GM23338 (cell line): Measurements from ENCODE around the gene AKAP9. TPM values are rescaled to one million over a fixed set of nuclear protein-coding genes. Genes with fewer than 3 reads are reported as not detected.
A peak's percentile ranks its signal among the peaks of the same experiment; 100 is the strongest.

Source experiments
- ATAC-seq: fragments of 200-7000 bp; cut with Tn5 transposase; 3 replicates; pipeline ENCODE4 v1.9.1; 2020
- DNase-seq: peaks from one replicate; pipeline ENCODE4 v3.0.0-alpha.2; 2015; ENCODE audit warnings: low spot score
- H2AFZ ChIP-seq: fragments of 200-600 bp; sonication (generic); 2 replicates; pipeline ENCODE4 v1.8.0; 2016; ENCODE audit warnings: antibody characterized with exemption, mild to moderate bottlenecking, moderate library complexity
- H3F3A ChIP-seq: fragments of 200-600 bp; sonication (generic); replicated peaks from 2 replicates; pipeline ENCODE4 v1.8.0; 2017; ENCODE audit warnings: antibody characterized with exemption, mixed run types, low read depth
- H3K27ac ChIP-seq: fragments of 200-600 bp; sonication (generic); 2 replicates; pipeline ENCODE4 v1.6.1; 2016; ENCODE audit warnings: low read depth
- H3K27me3 ChIP-seq: fragments of 200-600 bp; sonication (generic); 2 replicates; pipeline ENCODE4 v1.8.0; 2016; ENCODE audit warnings: mild to moderate bottlenecking, mixed run types, moderate library complexity; ENCODE audit not compliant: insufficient read depth
- H3K36me3 ChIP-seq: fragments of 200-600 bp; sonication (generic); 2 replicates; pipeline ENCODE4 v1.8.0; 2016; ENCODE audit warnings: mild to moderate bottlenecking; ENCODE audit not compliant: insufficient read depth
- H3K4me1 ChIP-seq: fragments of 200-600 bp; sonication (generic); 2 replicates; pipeline ENCODE4 v1.8.0; 2016; ENCODE audit warnings: mild to moderate bottlenecking, moderate library complexity; ENCODE audit not compliant: insufficient read depth
- H3K4me2 ChIP-seq: fragments of 200-600 bp; sonication (generic); 2 replicates; pipeline ENCODE4 v1.7.1; 2017; ENCODE audit warnings: mixed run types
- H3K4me3 ChIP-seq: fragments of 200-600 bp; sonication (generic); 2 replicates; pipeline ENCODE4 v1.6.1; 2016; ENCODE audit warnings: mixed run types
- H3K79me2 ChIP-seq: fragments of 200-600 bp; sonication (generic); replicated peaks from 2 replicates; pipeline ENCODE4 v1.8.0; 2017; ENCODE audit warnings: mild to moderate bottlenecking; ENCODE audit not compliant: insufficient read depth
- H3K9me2 ChIP-seq: fragments of 200-600 bp; sonication (generic); 2 replicates; pipeline ENCODE4 v1.8.0; 2017; ENCODE audit not compliant: insufficient read depth
- H4K20me1 ChIP-seq: fragments of 200-600 bp; sonication (generic); replicated peaks from 2 replicates; pipeline ENCODE4 v1.8.0; 2017; ENCODE audit warnings: mild to moderate bottlenecking; ENCODE audit not compliant: insufficient read depth
- H3K27ac Mint-ChIP-seq: 2 replicates; pipeline ENCODE4 v1.8.0; 2020; ENCODE audit warnings: inconsistent platforms, mild to moderate bottlenecking, moderate library complexity, mixed read lengths
- H3K27me3 Mint-ChIP-seq: 3 replicates; pipeline ENCODE4 v1.8.0; 2022; ENCODE audit warnings: low read depth, mild to moderate bottlenecking, moderate library complexity, mixed read lengths, inconsistent platforms; ENCODE audit not compliant: insufficient read depth, poor library complexity
- H3K36me3 Mint-ChIP-seq: 3 replicates; pipeline ENCODE4 v1.8.0; 2021; ENCODE audit warnings: low read depth, mild to moderate bottlenecking, inconsistent platforms, moderate library complexity, mixed read lengths
- H3K4me1 Mint-ChIP-seq: 3 replicates; pipeline ENCODE4 v1.8.0; 2020; ENCODE audit warnings: mild to moderate bottlenecking, inconsistent platforms, mixed read lengths
- H3K4me3 Mint-ChIP-seq: 3 replicates; pipeline ENCODE4 v1.8.0; 2021; ENCODE audit warnings: moderate library complexity, mild to moderate bottlenecking, inconsistent platforms, mixed read lengths
- H3K9me3 Mint-ChIP-seq: 3 replicates; pipeline ENCODE4 v1.8.0; 2020; ENCODE audit warnings: moderate library complexity, mild to moderate bottlenecking, inconsistent platforms, mixed read lengths
- EZH2 ChIP-seq: fragments of 200-600 bp; sonication (generic); IDR thresholded peaks from one replicate; pipeline ENCODE4 v1.8.0; 2017; ENCODE audit warnings: antibody characterized with exemption, mild to moderate bottlenecking, low read depth; ENCODE audit not compliant: unreplicated experiment
- JUNB ChIP-seq: IDR thresholded peaks from one replicate; pipeline ENCODE4 v1.6.1; 2016; ENCODE audit warnings: antibody characterized with exemption; ENCODE audit not compliant: unreplicated experiment
- STAT1 ChIP-seq: IDR thresholded peaks from one replicate; pipeline ENCODE4 v1.6.1; 2016; ENCODE audit warnings: antibody characterized with exemption; ENCODE audit not compliant: unreplicated experiment
- polyA plus RNA-seq: library from polyadenylated mRNA; unstranded; fragments of >200 nt; fragmentation: Nextera tagmentation; extraction: Ambion mirVana; gene quantifications from 2 replicates; pipeline ENCODE4 v1.2.1, GENCODE V29; 2016
- total RNA-seq: library from RNA; depleted of rRNA; stranded (reverse); fragments of >200 nt; shearing (Covaris generic); gene quantifications from 2 replicates; pipeline ENCODE4 v1.2.3, GENCODE V29; 2014
- TF ChIP-seq, protein P1 (sequence below): fragments of 250-450 bp; sonication (Bioruptor Pico); IDR thresholded peaks from 2 replicates; pipeline ENCODE4 v1.5.0; 2020; ENCODE audit warnings: mild to moderate bottlenecking, moderate library complexity
- TF ChIP-seq, protein P2 (sequence below): IDR thresholded peaks from 2 replicates; pipeline ENCODE4 v1.6.1; 2016; ENCODE audit warnings: antibody characterized with exemption

The AKAP9 gene
- total and polyA plus RNA-seq, 2 experiments from 2014 or later, result 33.5 to 67.4 TPM

DNA sequence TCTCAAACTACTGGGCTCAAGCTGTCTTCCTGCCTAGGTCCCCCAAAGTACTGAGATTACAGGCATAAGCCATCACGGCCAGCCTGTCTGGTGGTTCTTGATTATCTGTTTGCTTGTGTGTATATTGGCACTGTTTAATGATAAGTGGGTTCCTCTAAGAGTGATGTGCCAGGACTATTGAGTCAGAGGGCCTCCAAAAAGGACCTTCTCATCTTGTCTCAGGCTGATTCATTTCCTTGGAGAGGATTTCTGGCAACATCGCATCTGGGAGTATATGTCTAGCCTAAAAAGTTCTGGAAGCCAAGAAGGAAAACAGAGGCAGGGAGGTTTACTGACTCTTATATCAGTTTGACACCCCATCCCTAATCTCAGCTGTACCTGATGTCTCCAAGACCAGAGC is 27.1 kb upstream of the AKAP9 start (continued):
- TF ChIP-seq, protein P1, sequence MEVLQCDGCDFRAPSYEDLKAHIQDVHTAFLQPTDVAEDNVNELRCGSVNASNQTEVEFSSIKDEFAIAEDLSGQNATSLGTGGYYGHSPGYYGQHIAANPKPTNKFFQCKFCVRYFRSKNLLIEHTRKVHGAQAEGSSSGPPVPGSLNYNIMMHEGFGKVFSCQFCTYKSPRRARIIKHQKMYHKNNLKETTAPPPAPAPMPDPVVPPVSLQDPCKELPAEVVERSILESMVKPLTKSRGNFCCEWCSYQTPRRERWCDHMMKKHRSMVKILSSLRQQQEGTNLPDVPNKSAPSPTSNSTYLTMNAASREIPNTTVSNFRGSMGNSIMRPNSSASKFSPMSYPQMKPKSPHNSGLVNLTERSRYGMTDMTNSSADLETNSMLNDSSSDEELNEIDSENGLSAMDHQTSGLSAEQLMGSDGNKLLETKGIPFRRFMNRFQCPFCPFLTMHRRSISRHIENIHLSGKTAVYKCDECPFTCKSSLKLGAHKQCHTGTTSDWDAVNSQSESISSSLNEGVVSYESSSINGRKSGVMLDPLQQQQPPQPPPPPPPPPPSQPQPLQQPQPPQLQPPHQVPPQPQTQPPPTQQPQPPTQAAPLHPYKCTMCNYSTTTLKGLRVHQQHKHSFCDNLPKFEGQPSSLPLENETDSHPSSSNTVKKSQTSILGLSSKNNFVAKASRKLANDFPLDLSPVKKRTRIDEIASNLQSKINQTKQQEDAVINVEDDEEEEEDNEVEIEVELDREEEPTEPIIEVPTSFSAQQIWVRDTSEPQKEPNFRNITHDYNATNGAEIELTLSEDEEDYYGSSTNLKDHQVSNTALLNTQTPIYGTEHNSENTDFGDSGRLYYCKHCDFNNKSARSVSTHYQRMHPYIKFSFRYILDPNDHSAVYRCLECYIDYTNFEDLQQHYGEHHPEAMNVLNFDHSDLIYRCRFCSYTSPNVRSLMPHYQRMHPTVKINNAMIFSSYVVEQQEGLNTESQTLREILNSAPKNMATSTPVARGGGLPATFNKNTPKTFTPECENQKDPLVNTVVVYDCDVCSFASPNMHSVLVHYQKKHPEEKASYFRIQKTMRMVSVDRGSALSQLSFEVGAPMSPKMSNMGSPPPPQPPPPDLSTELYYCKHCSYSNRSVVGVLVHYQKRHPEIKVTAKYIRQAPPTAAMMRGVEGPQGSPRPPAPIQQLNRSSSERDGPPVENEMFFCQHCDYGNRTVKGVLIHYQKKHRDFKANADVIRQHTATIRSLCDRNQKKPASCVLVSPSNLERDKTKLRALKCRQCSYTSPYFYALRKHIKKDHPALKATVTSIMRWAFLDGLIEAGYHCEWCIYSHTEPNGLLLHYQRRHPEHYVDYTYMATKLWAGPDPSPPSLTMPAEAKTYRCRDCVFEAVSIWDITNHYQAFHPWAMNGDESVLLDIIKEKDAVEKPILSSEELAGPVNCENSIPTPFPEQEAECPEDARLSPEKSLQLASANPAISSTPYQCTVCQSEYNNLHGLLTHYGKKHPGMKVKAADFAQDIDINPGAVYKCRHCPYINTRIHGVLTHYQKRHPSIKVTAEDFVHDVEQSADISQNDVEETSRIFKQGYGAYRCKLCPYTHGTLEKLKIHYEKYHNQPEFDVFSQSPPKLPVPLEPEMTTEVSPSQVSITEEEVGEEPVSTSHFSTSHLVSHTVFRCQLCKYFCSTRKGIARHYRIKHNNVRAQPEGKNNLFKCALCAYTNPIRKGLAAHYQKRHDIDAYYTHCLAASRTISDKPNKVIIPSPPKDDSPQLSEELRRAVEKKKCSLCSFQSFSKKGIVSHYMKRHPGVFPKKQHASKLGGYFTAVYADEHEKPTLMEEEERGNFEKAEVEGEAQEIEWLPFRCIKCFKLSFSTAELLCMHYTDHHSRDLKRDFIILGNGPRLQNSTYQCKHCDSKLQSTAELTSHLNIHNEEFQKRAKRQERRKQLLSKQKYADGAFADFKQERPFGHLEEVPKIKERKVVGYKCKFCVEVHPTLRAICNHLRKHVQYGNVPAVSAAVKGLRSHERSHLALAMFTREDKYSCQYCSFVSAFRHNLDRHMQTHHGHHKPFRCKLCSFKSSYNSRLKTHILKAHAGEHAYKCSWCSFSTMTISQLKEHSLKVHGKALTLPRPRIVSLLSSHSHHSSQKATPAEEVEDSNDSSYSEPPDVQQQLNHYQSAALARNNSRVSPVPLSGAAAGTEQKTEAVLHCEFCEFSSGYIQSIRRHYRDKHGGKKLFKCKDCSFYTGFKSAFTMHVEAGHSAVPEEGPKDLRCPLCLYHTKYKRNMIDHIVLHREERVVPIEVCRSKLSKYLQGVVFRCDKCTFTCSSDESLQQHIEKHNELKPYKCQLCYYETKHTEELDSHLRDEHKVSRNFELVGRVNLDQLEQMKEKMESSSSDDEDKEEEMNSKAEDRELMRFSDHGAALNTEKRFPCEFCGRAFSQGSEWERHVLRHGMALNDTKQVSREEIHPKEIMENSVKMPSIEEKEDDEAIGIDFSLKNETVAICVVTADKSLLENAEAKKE (CRISPR knock-in tag), result no peak
- TF ChIP-seq, protein P2, sequence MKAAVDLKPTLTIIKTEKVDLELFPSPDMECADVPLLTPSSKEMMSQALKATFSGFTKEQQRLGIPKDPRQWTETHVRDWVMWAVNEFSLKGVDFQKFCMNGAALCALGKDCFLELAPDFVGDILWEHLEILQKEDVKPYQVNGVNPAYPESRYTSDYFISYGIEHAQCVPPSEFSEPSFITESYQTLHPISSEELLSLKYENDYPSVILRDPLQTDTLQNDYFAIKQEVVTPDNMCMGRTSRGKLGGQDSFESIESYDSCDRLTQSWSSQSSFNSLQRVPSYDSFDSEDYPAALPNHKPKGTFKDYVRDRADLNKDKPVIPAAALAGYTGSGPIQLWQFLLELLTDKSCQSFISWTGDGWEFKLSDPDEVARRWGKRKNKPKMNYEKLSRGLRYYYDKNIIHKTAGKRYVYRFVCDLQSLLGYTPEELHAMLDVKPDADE, result no peak
- TF ChIP-seq STAT1, result no peak
- TF ChIP-seq EZH2, result no peak
- TF ChIP-seq JUNB, result no peak

DNA sequence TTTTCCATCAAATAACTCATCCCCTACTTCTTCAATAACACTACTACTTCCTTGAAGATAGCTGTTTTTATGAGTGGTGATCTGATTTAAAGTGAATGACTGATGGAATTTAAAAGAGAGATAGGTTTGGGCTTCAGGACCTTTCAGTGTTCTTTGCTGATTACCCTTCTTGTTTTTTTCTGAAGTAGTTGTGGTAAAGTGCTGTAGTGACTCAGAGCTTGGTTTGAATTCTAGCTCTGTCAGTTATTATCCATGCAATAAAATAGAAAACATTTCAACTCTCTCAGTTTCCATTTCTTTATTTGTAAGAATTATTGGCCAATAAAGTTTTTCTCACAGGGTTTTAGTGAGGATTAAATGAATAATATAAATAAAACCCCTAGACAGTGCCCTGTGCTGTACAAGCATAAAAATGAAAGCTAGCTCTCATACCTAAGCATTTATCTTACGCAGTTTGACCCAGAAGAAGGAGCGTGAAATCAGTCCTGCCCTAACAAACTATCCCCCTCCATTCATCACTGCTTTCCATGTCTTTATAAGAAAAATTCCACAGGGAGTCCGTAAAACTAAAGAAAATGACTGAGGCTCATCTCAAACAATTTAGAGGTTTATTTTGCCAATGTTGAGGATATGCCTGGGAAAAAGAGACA is 25.1 kb upstream of the AKAP9 start:
- Histone ChIP-seq H3F3A (no peaks in the 10 kb centered on the region), H3K9me2 (peaks cover 14% of the 10 kb centered on the region; the same call in 1 of the 2 replicates), H3K79me2 (no peaks in the 10 kb centered on the region), H3K4me1 (no peaks in the 10 kb centered on the region; the same call in 1 of the 2 replicates), H2AFZ (peak overlapping the region; percentile 88; the same call in 1 of the 2 replicates), H4K20me1 (no peaks in the 10 kb centered on the region), H3K27me3 (no peaks in the 10 kb centered on the region), H3K27ac (no peak overlapping the region), H3K36me3 (no peaks in the 10 kb centered on the region), H3K4me2 (no peak overlapping the region), H3K4me3 (no peak overlapping the region)
- Mint-ChIP-seq H3K36me3 (no peaks in the 10 kb centered on the region), H3K4me1 (no peaks in the 10 kb centered on the region), H3K4me3 (no peak overlapping the region), H3K27me3 (no peaks in the 10 kb centered on the region), H3K9me3 (no peaks in the 10 kb centered on the region), H3K27ac (no peak overlapping the region)
- no peak for ATAC-seq
- no peak for DNase-seq
- TF ChIP-seq, protein P2, result no peak
- TF ChIP-seq, protein P1 (CRISPR knock-in tag), result no peak
